HG03064 (cell line): ENCODE data around the gene TRAF7.

ENCODE experiments used
- ATAC-seq: cut with Tn5 transposase; IDR thresholded peaks from one replicate; pipeline ENCODE4 v1.9.1; 2021; ENCODE audit warnings: low read depth; ENCODE audit not compliant: unreplicated experiment

TRAF7 gene

DNA sequence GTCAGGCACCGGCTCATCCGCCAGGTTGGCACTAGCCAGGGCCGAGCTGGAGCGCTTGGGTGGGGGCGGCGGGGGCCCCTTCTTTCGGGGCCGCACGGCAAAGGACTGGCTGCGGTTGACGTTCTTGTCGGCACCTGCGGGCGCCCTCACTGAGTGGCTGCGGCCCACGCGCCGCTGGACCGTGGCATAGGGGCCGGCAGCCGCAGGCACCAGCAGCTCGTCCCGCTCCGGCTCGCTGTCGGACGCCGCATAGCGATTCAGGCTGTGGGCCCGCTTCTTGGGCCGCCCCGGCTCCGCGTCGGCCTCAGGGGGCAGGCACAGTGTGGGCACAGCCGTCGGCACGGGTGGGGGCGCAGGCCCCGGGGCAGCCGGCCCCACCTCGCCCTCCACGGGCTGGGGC lies 24.9 kb downstream of the TRAF7 start:
- no peak for ATAC-seq

DNA sequence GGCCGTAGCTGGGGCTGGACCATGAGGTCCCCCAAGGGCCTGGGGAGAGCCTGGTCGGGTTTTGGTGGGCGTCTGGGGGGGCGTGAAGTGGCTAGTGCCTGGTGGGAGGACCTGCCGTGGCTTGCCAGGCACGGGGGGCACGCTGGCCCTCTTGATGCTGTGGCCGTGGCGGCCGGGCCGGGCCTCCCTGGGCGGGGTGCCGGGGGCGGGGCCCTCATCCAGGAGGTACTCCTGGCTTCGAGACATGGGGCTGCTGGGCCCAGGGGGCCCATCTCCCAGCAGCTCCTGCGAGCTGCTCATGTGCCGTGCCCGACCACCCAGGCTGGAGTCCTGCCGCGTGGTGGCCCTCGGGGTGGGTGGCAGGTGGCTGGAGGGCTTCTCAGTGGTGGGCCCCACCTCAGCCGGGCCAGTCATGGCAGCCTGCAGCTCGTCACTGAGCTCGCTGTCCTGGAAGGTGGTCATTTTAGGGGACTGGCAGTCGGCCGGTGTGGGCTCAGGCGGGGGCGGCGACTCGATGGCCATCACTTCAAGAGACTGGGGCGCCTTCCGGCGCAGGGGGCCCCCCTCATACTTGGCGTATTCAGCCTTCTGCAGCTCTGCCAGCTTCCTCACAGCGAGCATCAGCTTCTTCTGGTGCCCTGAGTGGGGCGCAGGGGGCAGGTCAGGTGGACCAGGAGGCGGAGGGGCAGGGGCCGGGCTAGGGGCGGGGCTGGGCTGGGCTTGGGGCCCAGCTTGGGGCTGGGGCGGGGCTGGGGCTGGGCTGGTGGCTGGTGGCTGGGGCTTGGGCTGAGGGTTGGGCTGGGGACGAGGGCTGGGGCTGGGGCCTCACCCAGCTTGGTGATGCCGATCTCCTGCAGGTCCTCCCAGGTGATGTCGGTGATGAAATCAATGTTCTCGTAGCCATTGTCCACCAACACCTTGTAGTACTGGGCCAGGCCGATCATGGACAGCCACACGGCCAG lies 25.7 kb downstream of the TRAF7 start:
- ATAC-seq, result no peak

DNA sequence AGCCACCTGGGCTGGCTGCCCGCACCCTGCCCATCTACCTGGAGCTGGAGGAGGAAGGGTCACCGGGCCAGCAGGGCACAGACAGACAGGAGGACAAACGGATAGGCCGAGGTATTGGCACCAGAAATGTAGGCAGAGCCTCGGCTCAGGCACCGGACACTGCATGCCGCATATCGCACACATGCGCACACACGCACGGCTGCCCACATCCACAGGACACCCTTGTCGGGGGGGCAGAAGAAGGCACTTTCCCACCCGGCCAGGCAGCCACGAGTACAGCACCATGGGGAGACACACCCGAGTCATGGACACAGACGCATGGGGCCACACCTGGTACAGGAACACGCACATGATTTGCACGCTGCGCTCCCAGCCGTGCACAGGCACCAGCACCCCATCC lies 26.4 kb downstream of the TRAF7 start:
- no peak for ATAC-seq

DNA sequence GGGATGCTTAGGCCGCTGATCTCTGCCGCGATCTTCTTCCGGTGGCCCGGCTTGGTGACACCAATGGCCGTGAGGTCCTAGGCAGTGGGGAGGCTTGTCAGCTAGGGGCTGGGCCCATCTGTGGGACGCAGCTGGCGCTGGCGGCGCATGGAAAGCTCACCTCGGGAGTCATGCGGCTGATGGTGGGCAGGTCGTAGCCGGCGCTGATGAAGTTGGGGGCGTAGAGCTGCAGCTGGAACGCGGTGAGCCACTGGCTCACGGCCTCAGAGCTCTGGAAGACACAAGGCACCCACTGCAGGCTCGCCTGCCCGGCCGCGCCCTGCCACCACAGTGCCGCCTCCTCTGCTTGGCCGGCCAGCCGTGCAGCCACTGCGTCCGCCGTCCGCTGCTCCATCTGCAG lies 28.1 kb downstream of the TRAF7 start:
- ATAC-seq, result no peak

DNA sequence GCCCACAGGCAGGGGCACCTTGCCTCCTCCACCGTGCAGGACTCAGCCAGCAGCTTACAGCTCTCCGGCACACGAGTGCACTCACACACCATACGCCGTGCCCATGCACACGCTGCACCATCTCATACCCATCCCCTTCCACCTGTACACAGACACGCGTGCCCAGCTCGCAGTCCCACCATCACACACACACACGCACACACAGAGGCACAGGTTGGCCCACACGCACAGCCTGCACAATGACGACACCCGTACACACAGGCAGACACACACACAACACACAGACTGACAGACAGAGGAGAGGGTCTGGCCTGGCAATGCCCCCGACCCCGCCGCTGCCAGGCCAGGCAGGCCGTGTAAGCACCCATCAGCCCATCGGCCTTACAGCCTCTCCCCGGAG lies 28.8 kb downstream of the TRAF7 start:
- no peak for ATAC-seq

DNA sequence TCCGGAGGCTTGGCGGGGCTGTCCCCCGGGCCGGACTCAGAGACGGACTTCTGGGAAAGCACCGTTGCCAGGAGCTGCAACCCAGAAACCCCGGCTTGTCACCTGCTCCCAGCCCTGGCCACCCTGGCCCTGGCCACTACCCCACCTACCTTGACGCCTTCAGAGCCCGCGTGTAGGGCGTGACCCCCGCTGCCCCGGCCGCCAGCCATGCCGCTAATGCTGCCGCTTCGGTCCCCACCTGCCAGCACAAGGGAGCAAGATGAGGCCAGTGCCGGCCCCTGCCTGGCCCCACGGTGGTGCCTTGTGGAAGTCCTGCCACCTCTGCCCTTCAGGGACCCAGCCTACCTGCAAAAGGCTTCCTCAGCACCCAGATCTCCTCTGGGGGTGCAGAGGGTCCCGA lies 29.4 kb downstream of the TRAF7 start:
- no peak for ATAC-seq

DNA sequence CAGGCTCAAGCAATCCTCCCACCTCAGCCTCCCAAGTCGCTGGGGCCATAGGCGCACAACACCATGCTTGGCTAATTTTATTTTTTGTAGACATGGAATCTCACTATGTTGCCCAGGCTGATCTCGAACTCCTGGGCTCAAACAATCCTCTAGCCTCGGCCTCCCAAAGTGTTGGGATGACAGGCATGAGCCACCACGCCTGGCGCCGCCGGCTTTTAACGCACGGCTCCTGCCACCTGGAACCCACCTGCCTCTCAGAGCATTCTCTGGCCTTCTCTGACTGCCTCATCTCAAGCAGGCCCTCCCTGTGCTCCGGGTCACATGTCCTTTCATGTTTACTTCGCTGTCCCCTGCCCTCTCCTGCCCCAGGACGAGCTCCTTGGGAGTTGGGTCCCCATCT lies 30.5 kb downstream of the TRAF7 start:
- ATAC-seq, result no peak

DNA sequence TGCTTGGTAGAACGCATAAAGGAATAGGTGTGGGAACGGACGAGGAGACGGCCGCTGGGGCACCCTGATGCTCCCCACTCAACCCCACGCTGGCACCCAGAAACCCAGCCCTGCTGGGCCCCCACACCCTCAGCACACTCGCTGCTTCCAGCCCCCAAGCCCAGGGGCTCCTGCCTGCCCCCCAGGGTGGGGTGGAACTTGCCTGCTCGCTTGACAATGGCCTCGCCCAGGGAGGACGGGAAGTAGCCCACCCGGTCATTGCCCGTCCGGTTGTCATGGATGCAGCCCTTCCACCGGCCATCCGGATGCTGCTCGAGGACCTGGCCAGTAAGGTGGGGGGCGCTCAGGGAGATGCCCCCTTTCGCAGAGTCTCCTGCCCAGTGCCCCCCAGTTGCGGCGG lies 30.9 kb downstream of the TRAF7 start:
- ATAC-seq, result no peak

DNA sequence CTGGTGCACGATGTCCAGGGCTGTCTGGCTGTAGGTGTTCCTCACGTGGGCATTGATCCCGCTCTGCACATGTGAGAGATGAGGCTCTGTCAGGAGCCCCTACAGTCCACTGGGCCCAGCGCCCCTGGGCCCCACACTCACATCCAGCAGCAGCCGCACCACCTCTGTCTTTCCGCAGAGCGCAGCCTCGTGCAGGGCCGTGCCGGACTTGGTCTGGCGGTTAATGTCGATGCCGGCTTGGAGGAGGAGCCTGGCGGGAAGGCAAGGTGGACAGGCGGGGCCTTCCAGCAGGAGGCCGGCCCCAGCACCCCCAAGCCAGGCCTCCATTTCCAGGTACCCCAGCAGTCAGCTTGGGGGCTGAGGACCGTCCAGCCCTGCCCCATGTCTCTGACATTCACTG lies 31.6 kb downstream of the TRAF7 start:
- no peak for ATAC-seq

DNA sequence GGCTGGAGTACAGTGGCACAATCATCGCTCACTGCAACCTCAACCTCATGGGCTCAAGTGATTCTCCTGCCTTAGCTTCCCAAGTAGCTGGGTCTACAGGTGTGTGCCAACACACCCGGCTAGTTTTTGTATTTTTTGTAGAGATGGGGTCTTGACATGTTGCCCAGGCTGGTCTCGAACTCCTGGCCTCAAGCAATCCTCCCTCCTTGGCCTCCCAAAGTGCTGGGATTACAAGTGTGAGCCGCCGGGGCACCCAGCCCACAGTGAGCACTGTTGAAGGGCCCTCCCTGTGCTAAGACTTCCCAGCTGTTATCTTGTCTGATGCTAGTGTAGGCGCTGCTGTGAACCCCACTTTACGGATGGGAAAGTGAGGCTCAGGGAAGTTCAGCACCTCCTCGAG lies 32.8 kb downstream of the TRAF7 start:
- ATAC-seq, result no peak

DNA sequence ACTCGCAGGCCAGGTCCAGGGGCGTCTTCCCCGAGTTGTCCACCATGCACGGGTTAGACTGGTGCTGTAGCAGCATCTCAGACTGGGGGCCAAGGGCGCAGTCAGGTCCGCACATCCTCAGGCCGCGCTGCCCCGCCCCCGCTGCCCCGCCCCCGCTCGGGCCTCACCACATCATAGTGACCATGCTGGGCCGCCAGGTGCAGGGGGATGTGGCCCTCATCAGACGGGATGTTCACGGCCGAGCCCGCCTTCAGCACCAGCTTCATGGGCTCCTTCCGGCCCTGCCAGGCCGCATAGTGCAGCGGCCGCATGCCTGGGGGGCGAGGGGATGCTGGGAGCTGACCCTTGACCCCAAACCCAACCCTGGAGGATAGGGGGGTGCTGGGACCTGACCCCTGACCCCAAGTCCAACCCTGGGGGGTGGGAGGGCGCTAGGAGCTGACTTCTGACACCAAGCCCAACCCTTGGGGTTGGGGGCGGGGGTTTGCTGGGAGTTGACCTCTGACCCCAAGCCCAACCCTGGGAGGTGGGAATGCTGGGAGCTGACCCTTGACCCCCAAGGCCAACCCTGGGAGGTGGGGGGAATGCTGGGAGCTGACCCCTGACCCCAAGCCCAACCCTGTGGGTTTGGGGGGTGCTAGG lies 33.8 kb downstream of the TRAF7 start:
- no peak for ATAC-seq

DNA sequence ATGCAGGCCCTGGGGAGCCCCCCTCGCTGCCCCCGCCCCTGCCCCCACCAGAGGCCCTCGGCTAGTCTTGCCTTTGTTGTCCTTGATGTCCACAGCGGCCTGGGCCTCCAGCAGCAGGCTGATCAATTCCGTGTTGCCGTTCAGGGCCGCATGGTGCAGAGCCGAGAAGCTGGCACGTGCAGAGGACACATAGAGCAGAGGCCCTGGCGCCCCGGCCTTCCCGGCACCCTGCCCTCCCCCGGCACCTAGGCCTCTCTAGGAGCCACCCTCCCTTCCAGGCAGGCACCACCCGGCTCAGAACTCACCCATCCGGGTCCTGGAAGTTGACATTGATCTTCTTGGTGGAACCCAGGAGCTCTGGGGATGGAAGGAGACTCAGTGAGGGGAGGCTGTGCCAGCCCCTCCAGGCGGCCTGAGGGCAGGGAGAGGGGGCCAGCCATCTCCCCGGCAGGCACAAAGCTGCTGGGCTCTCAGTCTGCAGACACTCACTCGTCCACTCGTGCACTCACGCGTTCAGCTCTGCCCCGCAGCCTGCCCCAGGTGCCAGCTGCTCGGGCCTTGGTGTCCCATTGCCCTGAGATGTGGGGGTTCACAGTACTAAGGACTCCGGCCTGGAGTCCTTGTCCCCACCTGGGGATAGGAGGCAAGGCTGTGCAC lies 34.5 kb downstream of the TRAF7 start:
- no peak for ATAC-seq

DNA sequence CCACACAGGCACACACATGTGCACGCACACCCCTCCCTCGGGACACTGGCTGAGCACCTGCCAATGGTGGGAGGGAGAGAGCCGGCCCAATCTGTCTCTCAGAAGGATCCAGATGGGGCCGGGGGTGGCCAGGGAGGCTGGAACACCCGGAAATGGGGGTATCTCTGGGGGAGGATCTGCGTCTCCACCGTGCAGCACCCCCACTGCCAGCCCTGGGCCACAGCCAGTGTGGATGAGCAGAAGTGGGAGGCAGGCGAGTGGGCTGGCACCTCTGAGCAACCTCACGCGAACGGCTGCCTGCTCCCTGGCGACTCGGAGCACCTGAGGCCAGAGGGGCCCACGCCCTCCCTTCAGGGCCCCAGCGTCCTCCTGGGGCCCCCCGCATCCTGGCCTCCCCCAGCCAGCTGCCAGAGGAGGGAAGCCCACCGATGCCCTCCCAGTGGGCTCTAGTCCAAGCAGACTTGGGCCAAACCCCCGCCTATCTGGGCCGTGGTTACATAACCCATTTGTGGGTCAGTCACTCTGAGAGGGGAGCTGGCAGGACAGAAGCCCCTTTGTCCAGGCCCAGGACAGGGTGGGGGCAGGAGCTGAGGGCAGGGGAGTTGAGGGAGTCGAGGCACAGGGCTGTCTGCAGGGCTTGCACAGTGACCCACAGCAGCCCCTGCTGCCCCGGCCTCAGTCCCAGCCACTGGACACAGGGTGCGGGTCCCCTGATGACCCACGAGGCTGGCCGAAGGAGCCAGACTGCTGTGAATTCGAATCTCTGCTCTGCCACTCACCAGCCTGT lies 35.3 kb downstream of the TRAF7 start:
- ATAC-seq, result no peak

DNA sequence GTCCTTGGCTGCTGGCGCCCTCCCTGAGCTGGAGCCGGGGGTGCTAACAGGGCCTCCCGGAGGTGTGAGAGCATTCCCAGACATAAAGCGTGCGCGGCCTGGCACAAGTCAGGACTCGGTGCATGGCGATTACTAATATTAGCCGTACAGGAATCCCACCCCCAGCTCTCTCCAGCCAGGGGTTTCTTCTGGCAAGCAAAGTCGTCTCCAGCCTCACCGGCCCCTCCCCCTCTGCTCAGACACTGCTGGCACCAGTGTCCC lies 35.8 kb downstream of the TRAF7 start:
- no peak for ATAC-seq

DNA sequence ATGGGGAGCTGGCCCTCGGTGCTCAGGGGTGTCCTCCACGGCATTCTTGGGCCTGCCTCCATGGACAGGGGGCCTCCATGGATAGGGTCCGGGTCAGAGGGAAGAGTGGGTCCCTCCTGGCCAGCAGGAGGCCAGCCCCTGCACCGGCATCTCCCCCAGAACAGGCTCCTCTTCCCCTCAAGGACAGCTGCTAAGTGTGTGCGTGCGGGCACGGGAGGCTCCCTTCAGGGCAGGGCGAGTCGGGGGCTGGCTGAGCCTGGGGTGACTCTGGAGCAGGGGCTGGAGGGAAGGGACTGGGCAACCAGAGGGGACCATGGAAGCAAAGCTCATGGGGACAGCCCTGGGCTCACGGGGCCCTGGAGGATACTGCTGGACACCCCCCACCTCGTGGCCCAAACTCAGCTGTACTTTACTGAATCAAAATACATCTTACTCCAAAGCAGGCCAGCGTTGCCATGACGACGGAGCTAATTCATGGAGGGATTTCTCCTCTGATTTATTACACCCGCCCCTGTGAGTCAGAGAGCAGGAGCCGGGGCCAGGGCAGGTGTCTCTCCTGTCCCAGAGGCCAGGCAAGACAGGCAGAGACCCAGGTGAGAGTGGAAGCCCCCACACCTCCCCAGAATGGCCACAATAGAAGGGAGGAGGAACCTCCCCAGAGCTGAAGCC lies 38.7 kb downstream of the TRAF7 start:
- no peak for ATAC-seq

DNA sequence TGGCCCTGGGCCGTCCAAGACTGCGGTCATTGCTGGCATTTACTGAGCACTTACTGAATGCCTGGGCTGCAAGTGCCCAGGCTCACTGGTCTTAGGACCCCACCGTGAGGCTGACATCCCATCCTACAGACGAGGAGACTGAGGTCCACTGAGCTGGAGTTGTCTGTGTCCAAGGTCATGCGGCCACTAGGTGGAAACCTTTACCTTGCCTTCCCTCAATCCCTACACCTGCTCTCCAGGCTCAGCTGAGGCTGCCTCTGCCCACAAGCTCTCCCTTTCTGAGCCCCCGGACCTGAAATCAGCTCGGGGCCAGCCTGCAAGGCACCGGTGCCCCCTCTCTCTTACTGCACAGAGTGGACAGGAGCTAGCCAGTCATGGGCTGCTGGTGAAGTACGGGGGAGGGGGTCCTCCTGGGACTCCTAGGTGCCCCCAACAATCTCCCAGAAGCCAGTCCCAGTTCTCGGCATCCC lies 39.3 kb downstream of the TRAF7 start:
- ATAC-seq, result no peak

DNA sequence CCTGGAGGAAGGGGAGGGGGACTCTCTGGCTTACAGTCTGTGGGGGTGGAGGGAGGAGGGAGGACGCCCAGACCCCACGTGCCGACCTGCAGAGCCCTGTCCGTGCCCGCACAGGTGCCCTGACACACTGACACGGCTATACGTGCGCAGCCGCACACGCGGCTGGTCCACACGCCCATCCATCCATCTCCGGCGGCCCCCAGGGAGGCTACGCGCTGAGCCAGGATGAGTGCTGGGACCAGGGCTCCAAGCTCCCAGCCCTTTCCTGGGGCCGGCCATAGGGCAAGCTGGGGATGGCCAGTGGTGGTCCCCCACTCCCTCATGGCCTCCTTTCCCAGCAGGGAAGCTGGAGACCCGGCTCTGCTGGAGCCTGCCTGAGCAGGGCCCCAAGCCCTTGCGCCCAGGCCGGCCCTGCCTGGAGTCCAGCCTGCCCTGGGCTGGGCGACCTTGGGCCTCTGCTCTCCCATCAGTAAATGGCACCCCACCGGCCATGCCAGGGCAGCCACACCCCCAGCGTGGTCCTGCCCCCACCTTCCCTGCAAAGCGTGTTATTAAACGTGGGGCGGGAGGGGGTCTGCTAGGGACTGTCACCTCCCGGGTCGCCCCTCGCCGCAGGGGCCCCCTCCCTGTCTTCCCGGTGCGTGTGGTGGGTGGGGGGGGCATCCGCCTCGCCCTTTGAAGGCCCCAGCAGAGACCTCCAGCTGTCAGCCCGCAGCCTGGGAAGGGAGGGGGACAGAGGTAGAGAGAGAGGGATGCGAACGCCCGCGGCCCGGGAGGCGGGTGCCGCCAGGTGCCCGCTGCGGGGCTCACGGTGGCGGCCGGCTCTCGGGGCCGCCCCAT lies 40.0 kb downstream of the TRAF7 start:
- no peak for ATAC-seq

DNA sequence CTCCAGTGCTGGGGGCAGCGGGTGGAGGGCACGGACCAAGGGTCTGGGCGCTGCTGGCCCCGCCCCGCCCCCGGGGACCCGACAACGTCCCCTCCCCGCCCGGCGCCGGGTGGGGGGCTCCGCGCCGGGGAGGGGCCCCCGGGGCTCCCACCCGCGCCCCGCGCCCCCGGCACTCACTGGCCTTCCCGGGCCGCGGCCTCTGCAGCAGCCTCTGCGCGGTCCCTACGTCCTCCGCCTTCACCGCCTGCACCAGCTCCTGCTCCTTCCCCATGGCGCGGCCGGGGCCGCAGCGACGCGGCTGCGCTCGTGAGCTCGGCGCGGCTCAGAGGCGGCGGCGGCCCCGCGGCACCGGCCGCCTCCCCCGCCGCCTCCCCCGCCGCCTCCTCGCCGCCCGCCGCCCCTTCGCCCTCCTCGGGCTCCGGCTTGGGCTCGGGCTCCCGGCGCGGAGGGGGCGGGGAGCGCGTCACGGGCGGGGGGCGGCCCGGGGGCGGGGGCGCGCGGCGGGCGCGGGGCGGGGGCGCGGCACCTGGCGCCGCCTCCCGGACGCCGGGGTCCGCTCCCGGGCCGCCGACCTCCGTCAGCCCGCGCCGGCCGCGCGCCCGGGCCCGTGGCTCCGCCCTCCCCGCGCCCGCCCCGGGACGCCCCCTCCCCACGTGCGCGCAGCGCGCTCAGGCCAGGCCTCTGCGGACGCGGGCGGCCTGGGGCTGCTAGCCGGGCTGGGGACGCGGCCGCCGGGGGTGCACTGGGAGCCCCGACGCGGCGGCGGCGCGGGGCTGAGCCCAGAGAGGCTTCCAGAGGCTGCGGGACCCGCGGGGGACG lies 40.8 kb downstream of the TRAF7 start, which contains the start of gene CASKIN1:
Gene CASKIN1 (minus strand): TSS at position 444 of the 819 bp plus-strand sequence. CDS start 173 bp downstream, at position 271.
- no peak for ATAC-seq
